RWPE2 (cell line): ENCODE measurements around the gene CSMD2.

ENCODE experiments used
- ATAC-seq: fragments of 200-7000 bp; cut with Tn5 transposase; 3 replicates; pipeline ENCODE4 v1.9.1; 2021; ENCODE audit warnings: low read depth
- DNase-seq: peaks from one replicate; pipeline ENCODE4 v3.0.0-alpha.2; 2020; ENCODE audit warnings: low spot score
- H3K27ac ChIP-seq: fragments of 450-650 bp; 2 replicates; pipeline ENCODE4 v1.5.1; 2017; ENCODE audit warnings: mild to moderate bottlenecking; ENCODE audit not compliant: poor library complexity, severe bottlenecking
- H3K27me3 ChIP-seq: fragments of 250-450 bp; sonication (Bioruptor Pico); 2 replicates; pipeline ENCODE4 v1.5.1; 2021; ENCODE audit warnings: mild to moderate bottlenecking, moderate library complexity; ENCODE audit not compliant: insufficient read depth, poor library complexity, severe bottlenecking
- H3K36me3 ChIP-seq: fragments of 250-450 bp; sonication (Bioruptor Pico); 2 replicates; pipeline ENCODE4 v1.5.1; 2020; ENCODE audit warnings: low read depth, mild to moderate bottlenecking, moderate library complexity
- H3K4me1 ChIP-seq: fragments of 250-450 bp; sonication (Bioruptor Pico); 2 replicates; pipeline ENCODE4 v1.5.1; 2021; ENCODE audit warnings: mild to moderate bottlenecking, moderate library complexity; ENCODE audit not compliant: insufficient read depth, poor library complexity, severe bottlenecking
- H3K4me3 ChIP-seq: fragments of 250-450 bp; sonication (Bioruptor Pico); 2 replicates; pipeline ENCODE4 v1.5.1; 2021; ENCODE audit warnings: mild to moderate bottlenecking, moderate library complexity; ENCODE audit not compliant: severe bottlenecking
- H3K9me3 ChIP-seq: fragments of 250-450 bp; sonication (Bioruptor Pico); 2 replicates; pipeline ENCODE4 v1.5.1; 2021; ENCODE audit warnings: mild to moderate bottlenecking, moderate library complexity; ENCODE audit not compliant: severe bottlenecking
- TF ChIP-seq, protein P1 (sequence below): fragments of 450-650 bp; IDR thresholded peaks from one replicate; pipeline ENCODE4 v1.5.1; 2017; ENCODE audit warnings: mild to moderate bottlenecking, moderate library complexity; ENCODE audit not compliant: poor library complexity, severe bottlenecking

Gene CSMD2

DNA sequence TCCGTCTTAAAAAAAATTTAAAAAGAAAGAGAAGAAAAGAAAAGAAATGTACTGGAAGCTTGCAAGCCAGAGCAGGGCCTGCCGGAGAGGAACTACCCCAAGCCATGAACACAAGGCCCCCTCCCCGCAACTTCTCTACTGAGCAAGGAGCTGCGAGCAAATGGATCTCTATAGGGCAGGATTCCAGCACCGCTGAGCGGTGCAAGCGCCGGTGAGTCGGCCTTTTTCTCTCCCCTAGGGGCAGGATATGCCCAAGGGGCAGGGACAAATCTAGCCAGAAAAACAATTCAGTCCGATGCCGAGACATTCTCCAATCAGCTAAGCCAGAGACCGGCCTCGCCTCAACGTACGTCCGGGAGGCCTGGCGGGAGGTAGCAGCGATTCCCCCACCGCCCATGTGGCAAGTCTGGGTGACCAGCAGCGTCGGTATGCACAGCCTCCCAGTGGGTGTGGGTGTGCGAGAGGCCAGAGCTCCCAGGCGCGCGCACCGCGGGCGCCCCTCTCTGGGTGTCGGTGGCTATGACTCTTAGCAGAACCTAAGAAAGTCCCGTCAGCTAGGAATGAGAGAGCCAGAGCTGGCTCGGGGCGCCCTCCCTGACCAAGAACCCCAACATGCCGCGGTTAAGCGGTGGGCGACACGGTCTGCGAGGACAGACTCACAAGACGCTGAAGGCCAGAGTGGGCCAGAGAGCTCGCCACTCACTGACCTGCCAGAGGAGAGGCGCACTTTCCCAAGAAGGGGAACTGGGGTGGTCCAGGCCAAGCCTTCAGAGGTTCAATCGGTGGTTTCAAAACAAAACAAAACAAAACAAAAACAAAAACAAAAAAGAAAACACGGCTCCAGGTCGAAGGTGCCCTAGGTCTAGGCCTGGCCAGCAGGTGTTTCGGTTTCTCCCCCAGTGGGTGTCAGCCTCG lies 1.9 kb downstream of the CSMD2 start:
- Histone ChIP-seq H3K27me3 (peaks cover 74% of the 10 kb centered on the region), H3K4me1 (no peaks in the 10 kb centered on the region), H3K27ac (no peak overlapping the region), H3K36me3 (no peaks in the 10 kb centered on the region), H3K4me3 (no peak overlapping the region), H3K9me3 (peaks cover 2% of the 10 kb centered on the region)
- ATAC-seq (peak; percentile 81), DNase-seq (no peak)
- TF ChIP-seq, protein P1, sequence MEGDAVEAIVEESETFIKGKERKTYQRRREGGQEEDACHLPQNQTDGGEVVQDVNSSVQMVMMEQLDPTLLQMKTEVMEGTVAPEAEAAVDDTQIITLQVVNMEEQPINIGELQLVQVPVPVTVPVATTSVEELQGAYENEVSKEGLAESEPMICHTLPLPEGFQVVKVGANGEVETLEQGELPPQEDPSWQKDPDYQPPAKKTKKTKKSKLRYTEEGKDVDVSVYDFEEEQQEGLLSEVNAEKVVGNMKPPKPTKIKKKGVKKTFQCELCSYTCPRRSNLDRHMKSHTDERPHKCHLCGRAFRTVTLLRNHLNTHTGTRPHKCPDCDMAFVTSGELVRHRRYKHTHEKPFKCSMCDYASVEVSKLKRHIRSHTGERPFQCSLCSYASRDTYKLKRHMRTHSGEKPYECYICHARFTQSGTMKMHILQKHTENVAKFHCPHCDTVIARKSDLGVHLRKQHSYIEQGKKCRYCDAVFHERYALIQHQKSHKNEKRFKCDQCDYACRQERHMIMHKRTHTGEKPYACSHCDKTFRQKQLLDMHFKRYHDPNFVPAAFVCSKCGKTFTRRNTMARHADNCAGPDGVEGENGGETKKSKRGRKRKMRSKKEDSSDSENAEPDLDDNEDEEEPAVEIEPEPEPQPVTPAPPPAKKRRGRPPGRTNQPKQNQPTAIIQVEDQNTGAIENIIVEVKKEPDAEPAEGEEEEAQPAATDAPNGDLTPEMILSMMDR: peak; percentile 58

- Histone ChIP-seq H3K9me3 (no peaks in the 10 kb centered on the region), H3K36me3 (no peaks in the 10 kb centered on the region), H3K4me3 (no peak overlapping the region), H3K4me1 (no peaks in the 10 kb centered on the region), H3K27me3 (peaks cover 14% of the 10 kb centered on the region), H3K27ac (no peak overlapping the region)
- TF ChIP-seq, protein P1: no peak
- ATAC-seq (no peak), DNase-seq (no peak)
These were observed 8.3 kb downstream of the CSMD2 start for GRCh38 chr1:34156739-34157138.

DNA sequence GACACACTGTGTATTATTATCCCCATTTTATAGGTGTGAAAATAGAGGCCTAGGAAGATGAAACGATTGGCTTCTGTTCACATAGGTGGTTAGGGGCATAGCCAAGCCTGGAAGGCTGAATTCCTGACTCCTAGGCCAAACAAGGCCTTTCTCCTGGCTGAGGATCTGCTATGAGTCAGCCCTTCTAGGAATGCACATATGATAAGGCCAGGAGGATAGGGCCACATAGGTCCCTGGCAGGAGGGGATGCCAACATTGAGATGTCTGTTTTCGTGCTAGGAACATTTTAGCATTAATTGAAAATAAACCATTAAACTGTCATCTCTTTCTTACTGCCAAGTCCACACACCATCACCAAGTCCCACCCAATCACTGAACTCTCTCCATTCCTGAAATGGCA lies 9.2 kb downstream of the CSMD2 start:
- Histone ChIP-seq H3K9me3 (no peaks in the 10 kb centered on the region), H3K27me3 (peaks cover 5% of the 10 kb centered on the region), H3K36me3 (no peaks in the 10 kb centered on the region), H3K4me3 (no peak overlapping the region), H3K4me1 (no peaks in the 10 kb centered on the region), H3K27ac (no peak overlapping the region)
- ATAC-seq: no peak
- no peak for DNase-seq
- TF ChIP-seq, protein P1: no peak

- ATAC-seq: no peak
- no peaks in the 10 kb centered on the region for H3K27me3 ChIP-seq
- no peaks in the 10 kb centered on the region for H3K9me3 ChIP-seq
- no peaks in the 10 kb centered on the region for H3K4me1 ChIP-seq
- no peak overlapping the region for H3K4me3 ChIP-seq
- TF ChIP-seq, protein P1: no peak
- no peaks in the 10 kb centered on the region for H3K36me3 ChIP-seq
- DNase-seq: no peak
- H3K27ac ChIP-seq: no peak overlapping the region
These were observed 11.8 kb downstream of the CSMD2 start for GRCh38 chr1:34153246-34153645.

DNA sequence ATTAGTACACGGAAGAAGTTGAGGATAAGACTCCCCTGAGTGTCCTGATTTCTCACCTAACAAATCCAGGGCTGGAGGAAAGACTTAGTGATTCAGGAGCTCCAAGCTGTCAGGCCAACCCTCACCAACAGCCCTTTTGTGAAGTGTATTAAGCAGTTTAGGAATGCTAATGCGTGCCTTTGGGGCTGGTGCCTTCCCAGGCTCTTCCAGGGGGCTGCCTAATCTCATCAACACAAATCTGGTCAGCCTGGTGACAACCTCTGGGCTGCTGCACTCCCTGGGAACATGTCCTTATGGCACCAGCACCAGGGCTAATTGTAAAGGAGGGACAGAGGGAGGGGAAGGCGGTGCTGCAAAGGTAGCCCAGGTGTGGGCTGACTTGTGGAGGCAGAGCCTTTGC lies 15.5 kb downstream of the CSMD2 start:
- no peaks in the 10 kb centered on the region for H3K36me3 ChIP-seq
- H3K27me3 ChIP-seq: no peaks in the 10 kb centered on the region
- TF ChIP-seq, protein P1: no peak
- no peak overlapping the region for H3K27ac ChIP-seq
- H3K4me1 ChIP-seq: no peaks in the 10 kb centered on the region
- ATAC-seq: no peak
- DNase-seq: no peak
- no peaks in the 10 kb centered on the region for H3K9me3 ChIP-seq
- no peak overlapping the region for H3K4me3 ChIP-seq
